Neuronal stem cell (in vitro differentiated cells): ENCODE results near the gene AMIGO3.

Experiments used
- DNase-seq: peaks from one replicate; pipeline ENCODE4 v3.0.0-alpha.2; 2013; ENCODE audit warnings: low spot score
- H2AFZ ChIP-seq: one replicate; pipeline ENCODE4 v1.6.1; 2013; ENCODE audit warnings: mild to moderate bottlenecking, low read length, inconsistent platforms
- H2AK5ac ChIP-seq: 2 replicates; pipeline ENCODE4 v1.6.1; 2013; ENCODE audit warnings: low read depth, mild to moderate bottlenecking, inconsistent platforms, low read length, moderate library complexity, mixed read lengths
- H2BK120ac ChIP-seq: 2 replicates; pipeline ENCODE4 v1.6.1; 2013; ENCODE audit warnings: low read depth, mild to moderate bottlenecking, inconsistent platforms, low read length, moderate library complexity, mixed read lengths
- H2BK12ac ChIP-seq: one replicate; pipeline ENCODE4 v1.6.1; 2013; ENCODE audit warnings: low read length, inconsistent platforms
- H2BK15ac ChIP-seq: 2 replicates; pipeline ENCODE4 v1.6.1; 2013; ENCODE audit warnings: mild to moderate bottlenecking, low read length, inconsistent platforms, mixed read lengths
- H2BK5ac ChIP-seq: one replicate; pipeline ENCODE4 v1.6.1; 2013; ENCODE audit warnings: inconsistent platforms, mild to moderate bottlenecking, low read length, moderate library complexity
- H3K14ac ChIP-seq: one replicate; pipeline ENCODE4 v1.6.1; 2013; ENCODE audit warnings: low read length, inconsistent platforms
- H3K18ac ChIP-seq: 2 replicates; pipeline ENCODE4 v1.6.1; 2013; ENCODE audit warnings: low read length, inconsistent platforms
- H3K23ac ChIP-seq: 2 replicates; pipeline ENCODE4 v1.6.1; 2013; ENCODE audit warnings: low read depth, mild to moderate bottlenecking, mixed read lengths, low read length, inconsistent platforms; ENCODE audit not compliant: poor library complexity
- H3K27ac ChIP-seq: replicated peaks from 3 replicates; pipeline ENCODE4 v1.5.1; 2013; ENCODE audit warnings: low read length, inconsistent platforms
- H3K27me3 ChIP-seq, 3 experiments: 2 replicates each; pipeline ENCODE4 v1.6.1; 2013; ENCODE audit warnings: low read length in 3 of 3, mild to moderate bottlenecking in 2 of 3, inconsistent platforms in 1 of 3, low read depth in 1 of 3, mixed read lengths in 1 of 3, moderate library complexity in 1 of 3; ENCODE audit not compliant: control insufficient read depth in 3 of 3, insufficient read depth in 3 of 3
- H3K36me3 ChIP-seq, 2 donors: replicated peaks in 1 of 2; 2 replicates each; pipeline ENCODE4 v1.6.1; 2013; ENCODE audit warnings: low read length in 2 of 2; ENCODE audit not compliant: control insufficient read depth in 2 of 2, insufficient read depth in 2 of 2
- H3K4ac ChIP-seq: 2 replicates; pipeline ENCODE4 v1.6.1; 2013; ENCODE audit warnings: inconsistent platforms, mild to moderate bottlenecking, low read length, moderate library complexity
- H3K4me1 ChIP-seq, 2 donors: 1 replicate in 1 of 2; 2 replicates in 1 of 2; pipeline ENCODE4 v1.6.1; 2013; ENCODE audit warnings: low read length in 2 of 2, low read depth in 1 of 2; ENCODE audit not compliant: control insufficient read depth in 2 of 2, insufficient read depth in 1 of 2
- H3K4me2 ChIP-seq: one replicate; pipeline ENCODE4 v1.6.1; 2013; ENCODE audit warnings: mild to moderate bottlenecking, low read length, inconsistent platforms; ENCODE audit not compliant: insufficient read depth, poor library complexity, severe bottlenecking
- H3K4me3 ChIP-seq, 2 donors: 2 replicates each; pipeline ENCODE4 v1.5.1; 2013; ENCODE audit warnings: low read length in 2 of 2, mild to moderate bottlenecking in 2 of 2, inconsistent platforms in 1 of 2, moderate library complexity in 1 of 2
- H3K79me1 ChIP-seq: one replicate; pipeline ENCODE4 v1.6.1; 2013; ENCODE audit warnings: low read depth, mild to moderate bottlenecking, inconsistent platforms, low read length, moderate library complexity
- H3K9ac ChIP-seq: one replicate; pipeline ENCODE4 v1.6.1; 2013; ENCODE audit warnings: mild to moderate bottlenecking, low read depth, low read length, inconsistent platforms; ENCODE audit not compliant: poor library complexity
- H3K9me3 ChIP-seq, 2 donors: replicated peaks in 1 of 2; 2 replicates each; pipeline versions ENCODE3 to v1.6.1; 2013; ENCODE audit warnings: low read length in 2 of 2, mild to moderate bottlenecking in 2 of 2, inconsistent platforms in 1 of 2, low read depth in 1 of 2, mixed read lengths in 1 of 2, moderate library complexity in 1 of 2; ENCODE audit not compliant: control insufficient read depth in 2 of 2, insufficient read depth in 1 of 2
- H4K8ac ChIP-seq: one replicate; pipeline ENCODE4 v1.6.1; 2013; ENCODE audit warnings: low read depth, mild to moderate bottlenecking, inconsistent platforms, low read length, moderate library complexity
- H4K91ac ChIP-seq: one replicate; pipeline ENCODE4 v1.6.1; 2013; ENCODE audit warnings: low read length, low read depth, mild to moderate bottlenecking, inconsistent platforms; ENCODE audit not compliant: poor library complexity
- WGBS, 2 donors: extraction: QIAGEN DNeasy Blood & Tissue Kit; methylation state at CpG; one replicate each; pipeline ENCODE4 v1.1.7; 2013; ENCODE audit warnings: missing lambda C conversion rate in 2 of 2, mixed read lengths in 1 of 2; ENCODE audit not compliant: insufficient read length in 2 of 2, insufficient replicate concordance in 1 of 2; ENCODE audit errors: extremely low coverage in 2 of 2; 5-methylcytosine and 5-hydroxymethylcytosine counted together

Gene AMIGO3

DNA sequence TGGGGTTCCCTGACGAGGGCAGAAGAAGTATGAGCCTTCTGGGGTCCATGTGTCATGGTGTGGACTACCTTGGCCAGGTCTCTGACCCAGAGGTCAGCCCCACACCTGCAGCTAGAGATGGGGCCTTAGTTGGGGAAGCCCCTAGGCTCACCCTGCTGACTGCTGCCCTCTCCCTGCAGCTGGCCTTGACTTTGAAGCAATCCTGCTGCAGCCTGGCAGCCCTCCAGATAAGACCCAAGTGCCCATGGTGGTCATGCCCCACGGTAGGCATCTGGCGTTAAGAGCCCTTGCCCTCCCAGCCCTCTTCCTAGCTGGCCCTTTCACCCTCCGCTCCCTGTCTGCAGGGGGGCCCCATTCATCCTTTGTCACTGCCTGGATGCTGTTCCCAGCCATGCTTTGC, 37.9 kb downstream of the AMIGO3 start:
- no peak overlapping the region for H2AK5ac ChIP-seq
- H2BK120ac ChIP-seq = no peak overlapping the region
- peaks cover 0 to 3% (median 0%) of the 10 kb centered on the region in 3 experiments for H3K27me3 ChIP-seq
- no peak overlapping the region for H2BK12ac ChIP-seq
- no peak overlapping the region for H2AFZ ChIP-seq
- H3K23ac ChIP-seq = no peak overlapping the region
- peaks cover 67 to 82% of the 10 kb centered on the region in 2 donors for H3K36me3 ChIP-seq
- no peak overlapping the region for H3K14ac ChIP-seq
- H3K4me3 ChIP-seq = no peak overlapping the region
- no peak overlapping the region for H2BK15ac ChIP-seq
- no peak overlapping the region for H3K4me2 ChIP-seq
- H3K4me1 ChIP-seq = no peaks in the 10 kb centered on the region
- H2BK5ac ChIP-seq = no peak overlapping the region
- no peaks in the 10 kb centered on the region for H3K9me3 ChIP-seq
- no CpG with 5 or more reads among the region's 4 CpGs for WGBS, 2 donors
- no peak overlapping the region for H4K91ac ChIP-seq
- no peak overlapping the region for H3K9ac ChIP-seq
- no peaks in the 10 kb centered on the region for H3K79me1 ChIP-seq
- H3K27ac ChIP-seq = no peak overlapping the region
- H3K18ac ChIP-seq = no peak overlapping the region
- no peak overlapping the region for H3K4ac ChIP-seq
- no peak overlapping the region for H4K8ac ChIP-seq
- DNase-seq = no peak

GRCh38 chr3:49681232-49681522, 38.3 kb downstream of the AMIGO3 start:
- WGBS, 2 donors = no CpG with 5 or more reads among the region's 2 CpGs
- Histone ChIP-seq H2BK120ac (no peak overlapping the region), H3K23ac (no peak overlapping the region), H3K18ac (no peak overlapping the region), H2BK5ac (no peak overlapping the region), H3K4ac (no peak overlapping the region), H3K9ac (no peak overlapping the region), H3K27ac (no peak overlapping the region), H2AK5ac (no peak overlapping the region), H2AFZ (no peak overlapping the region), H2BK12ac (no peak overlapping the region), H3K4me2 (no peak overlapping the region), H3K4me3 (no peak overlapping the region), H3K27me3 (peaks cover 0 to under 1% (median 0%) of the 10 kb centered on the region in 3 experiments), H3K36me3 (peaks cover 70 to 86% of the 10 kb centered on the region in 2 donors), H3K14ac (no peak overlapping the region), H4K91ac (no peak overlapping the region), H3K4me1 (no peaks in the 10 kb centered on the region), H4K8ac (no peak overlapping the region), H2BK15ac (no peak overlapping the region), H3K9me3 (no peaks in the 10 kb centered on the region), H3K79me1 (no peaks in the 10 kb centered on the region)
- DNase-seq = no peak

DNA sequence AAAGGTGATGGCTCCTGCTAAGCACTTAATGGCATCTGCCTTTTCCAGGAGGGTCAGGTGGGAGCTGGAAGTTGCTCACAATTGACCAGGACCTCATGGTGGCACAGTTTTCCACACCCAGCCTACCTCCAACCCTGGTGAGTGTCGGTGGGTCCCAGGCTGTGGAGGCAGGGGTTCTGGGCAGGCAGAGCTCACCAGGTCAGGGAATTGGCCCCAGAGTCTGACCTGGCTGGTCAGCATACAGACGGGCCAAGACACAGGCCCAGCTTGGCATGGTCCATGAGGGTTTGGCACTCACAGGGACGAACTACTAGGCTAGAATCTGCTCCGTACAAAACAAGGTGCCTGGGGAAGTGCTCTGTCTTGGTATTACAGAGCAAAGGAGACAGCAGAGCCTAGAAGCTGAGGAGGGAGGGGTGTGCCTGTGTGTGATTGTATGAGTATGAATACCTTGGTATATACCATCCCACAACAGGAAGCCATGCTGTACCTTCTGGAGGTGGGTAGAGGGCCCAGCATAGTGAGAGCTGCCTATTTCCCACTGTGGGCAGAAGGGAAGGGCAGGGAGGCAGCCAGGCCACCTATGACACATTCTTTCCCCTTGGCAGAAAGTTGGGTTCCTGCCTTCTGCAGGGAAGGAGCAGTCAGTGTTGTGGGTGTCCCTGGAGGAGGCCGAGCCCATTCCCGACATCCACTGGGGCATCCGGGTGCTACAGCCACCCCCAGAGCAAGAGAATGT, 38.8 kb downstream of the AMIGO3 start:
- H3K4me2 ChIP-seq = no peak overlapping the region
- WGBS, 2 donors = no CpG with 5 or more reads among the region's 7 CpGs
- H2BK120ac ChIP-seq = no peak overlapping the region
- H3K4me1 ChIP-seq = no peaks in the 10 kb centered on the region
- no peaks in the 10 kb centered on the region for H3K27me3 ChIP-seq
- no peaks in the 10 kb centered on the region for H3K9me3 ChIP-seq
- H3K27ac ChIP-seq = no peak overlapping the region
- no peak overlapping the region for H3K9ac ChIP-seq
- H2BK15ac ChIP-seq = no peak overlapping the region
- H3K79me1 ChIP-seq = no peaks in the 10 kb centered on the region
- no peak overlapping the region for H3K18ac ChIP-seq
- H2BK5ac ChIP-seq = no peak overlapping the region
- no peak overlapping the region for H3K23ac ChIP-seq
- H4K91ac ChIP-seq = no peak overlapping the region
- H2AK5ac ChIP-seq = no peak overlapping the region
- no peak overlapping the region for H3K4ac ChIP-seq
- H3K36me3 ChIP-seq = peaks cover 70 to 91% of the 10 kb centered on the region in 2 donors
- H2AFZ ChIP-seq = no peak overlapping the region
- H3K14ac ChIP-seq = no peak overlapping the region
- no peak for DNase-seq
- no peak overlapping the region for H3K4me3 ChIP-seq
- no peak overlapping the region for H4K8ac ChIP-seq
- no peak overlapping the region for H2BK12ac ChIP-seq

GRCh38 chr3:49675912-49676311, 43.6 kb downstream of the AMIGO3 start:
- H3K36me3 ChIP-seq = peaks cover 44 to 58% of the 10 kb centered on the region in 2 donors
- H3K79me1 ChIP-seq = peaks cover 4% of the 10 kb centered on the region
- H2BK15ac ChIP-seq = no peak overlapping the region
- no peak overlapping the region for H2AK5ac ChIP-seq
- no peak overlapping the region for H2BK120ac ChIP-seq
- no peak for DNase-seq
- H3K4me1 ChIP-seq = peaks cover 7 to 10% of the 10 kb centered on the region in 2 donors
- H4K8ac ChIP-seq = no peak overlapping the region
- no peak overlapping the region for H2BK5ac ChIP-seq
- H3K18ac ChIP-seq = no peak overlapping the region
- no peak overlapping the region for H4K91ac ChIP-seq
- H3K27ac ChIP-seq = no peak overlapping the region
- H3K9me3 ChIP-seq = no peaks in the 10 kb centered on the region
- H2BK12ac ChIP-seq = no peak overlapping the region
- no peak overlapping the region for H3K14ac ChIP-seq
- H3K23ac ChIP-seq = no peak overlapping the region
- no peak overlapping the region for H3K9ac ChIP-seq
- H3K4me2 ChIP-seq = no peak overlapping the region
- H3K4ac ChIP-seq = no peak overlapping the region
- no CpG with 5 or more reads among the region's 11 CpGs for WGBS, 2 donors
- H3K27me3 ChIP-seq = no peaks in the 10 kb centered on the region
- no peak overlapping the region for H2AFZ ChIP-seq
- peak overlapping the region in 1 of 2 donors; percentile 96 for H3K4me3 ChIP-seq
